Testis (tissue), 3 donors: ENCODE results near the gene TBC1D24. TPM values are rescaled to one million over a fixed set of nuclear protein-coding genes. Genes with fewer than 3 reads are reported as not detected.
"Not testable (repeated sequence)": the region's sequence is repeated elsewhere in the genome, so short reads cannot be mapped to it uniquely, and the experiment has no call there.

ENCODE experiments used
- DNase-seq: peaks from one replicate; pipeline ENCODE4 v3.0.0-alpha.2; 2019
- H3K27ac ChIP-seq, 2 donors: fragments of 200-600 bp; sonication (generic); one replicate each; pipeline ENCODE4 v1.5.1; 2019
- H3K27me3 ChIP-seq: fragments of 200-600 bp; sonication (generic); one replicate; pipeline ENCODE4 v1.5.1; 2019
- H3K36me3 ChIP-seq: fragments of 200-600 bp; sonication (generic); one replicate; pipeline ENCODE4 v1.5.1; 2017; ENCODE audit warnings: low read depth; ENCODE audit errors: missing control alignments
- H3K4me1 ChIP-seq: fragments of 200-600 bp; sonication (generic); one replicate; pipeline ENCODE4 v1.5.1; 2019
- H3K4me3 ChIP-seq, 2 donors: fragments of 200-600 bp; sonication (generic); one replicate each; pipeline ENCODE4 v1.5.1; 2017 to 2019
- H3K9me3 ChIP-seq: fragments of 200-600 bp; sonication (generic); one replicate; pipeline ENCODE4 v1.5.1; 2017
- POLR2A ChIP-seq: fragments of 450-650 bp; IDR thresholded peaks from one replicate; pipeline ENCODE4 v1.6.1; 2017; ENCODE audit warnings: antibody characterized with exemption, mild to moderate bottlenecking, moderate library complexity
- WGBS, 2 donors: methylation state at CpG; one replicate each; pipeline ENCODE4 v1.1.5; 2018; 5-methylcytosine and 5-hydroxymethylcytosine counted together
- intact Hi-C: fragments of 100-400 bp; cut with DNase I; formaldehyde crosslinking; loops from one replicate; pipeline ENCODE4 v1.15.1; 2023; ENCODE audit warnings: low total_unique reads
- polyA plus RNA-seq: library from polyadenylated mRNA; stranded (reverse); fragments of 350-450 nt; fragmentation: Illumina TruSeq; extraction: RNeasy Lipid Tissue Mini Kit (QIAGEN cat#74804); gene quantifications from one replicate; pipeline ENCODE4 v1.2.3, GENCODE V29; 2014; ENCODE audit warnings: low read depth, low replicate concordance; ENCODE audit not compliant: insufficient read depth
- total RNA-seq, 2 donors: library from RNA; depleted of rRNA; stranded (reverse); fragments of >200 nt; gene quantifications; one replicate each; pipeline ENCODE4 v1.2.3, GENCODE V29; 2016
- TF ChIP-seq, protein P1 (sequence below), 3 experiments: fragments of 450-650 bp in 2 of 3; fragments of 200-600 bp in 1 of 3; sonication (generic) in 1 of 3; IDR thresholded peaks; one replicate each; pipeline ENCODE4 v1.5.1; 2016 to 2019; ENCODE audit warnings: antibody characterized with exemption in 3 of 3, mild to moderate bottlenecking in 2 of 3, moderate library complexity in 1 of 3

The TBC1D24 gene
- total and polyA plus RNA-seq, 3 donors from 2014 or later, result 5.3 to 13.5 (median 11.2) TPM

DNA sequence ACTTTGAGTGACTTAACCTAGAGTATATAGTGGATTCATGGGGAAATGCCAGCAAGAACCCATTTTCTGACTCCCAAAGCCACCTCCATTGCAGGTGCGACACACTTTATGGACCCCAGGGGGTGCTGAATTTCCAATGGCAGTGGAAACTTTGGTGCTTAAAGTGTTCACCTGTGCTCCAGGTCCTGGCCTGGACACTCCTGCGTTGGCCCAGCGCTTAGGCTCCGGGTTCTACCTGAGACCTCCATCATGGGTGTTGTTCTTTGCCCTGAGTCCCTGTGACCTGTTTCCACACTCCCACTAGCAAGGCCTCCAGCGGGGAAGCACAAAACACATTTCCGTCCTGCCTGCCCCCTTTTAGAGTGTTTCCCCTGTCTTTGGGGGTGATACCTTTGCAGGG is 42.6 kb upstream of the TBC1D24 start:
- Histone ChIP-seq H3K9me3 (no peaks in the 10 kb centered on the region), H3K4me3 (no peak overlapping the region), H3K4me1 (peaks cover 12% of the 10 kb centered on the region), H3K27me3 (no peaks in the 10 kb centered on the region), H3K36me3 (no peaks in the 10 kb centered on the region), H3K27ac (no peak overlapping the region)
- TF ChIP-seq, protein P1, sequence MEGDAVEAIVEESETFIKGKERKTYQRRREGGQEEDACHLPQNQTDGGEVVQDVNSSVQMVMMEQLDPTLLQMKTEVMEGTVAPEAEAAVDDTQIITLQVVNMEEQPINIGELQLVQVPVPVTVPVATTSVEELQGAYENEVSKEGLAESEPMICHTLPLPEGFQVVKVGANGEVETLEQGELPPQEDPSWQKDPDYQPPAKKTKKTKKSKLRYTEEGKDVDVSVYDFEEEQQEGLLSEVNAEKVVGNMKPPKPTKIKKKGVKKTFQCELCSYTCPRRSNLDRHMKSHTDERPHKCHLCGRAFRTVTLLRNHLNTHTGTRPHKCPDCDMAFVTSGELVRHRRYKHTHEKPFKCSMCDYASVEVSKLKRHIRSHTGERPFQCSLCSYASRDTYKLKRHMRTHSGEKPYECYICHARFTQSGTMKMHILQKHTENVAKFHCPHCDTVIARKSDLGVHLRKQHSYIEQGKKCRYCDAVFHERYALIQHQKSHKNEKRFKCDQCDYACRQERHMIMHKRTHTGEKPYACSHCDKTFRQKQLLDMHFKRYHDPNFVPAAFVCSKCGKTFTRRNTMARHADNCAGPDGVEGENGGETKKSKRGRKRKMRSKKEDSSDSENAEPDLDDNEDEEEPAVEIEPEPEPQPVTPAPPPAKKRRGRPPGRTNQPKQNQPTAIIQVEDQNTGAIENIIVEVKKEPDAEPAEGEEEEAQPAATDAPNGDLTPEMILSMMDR (IDR thresholded peaks at IDR 0.05), result no peak
- no peak for TF ChIP-seq POLR2A
- 98 to 99% methylated on average over 6 of the region's 6 CpGs for WGBS, 2 donors
- intact Hi-C loops, result no loop called here
- DNase-seq, result no peak

DNA sequence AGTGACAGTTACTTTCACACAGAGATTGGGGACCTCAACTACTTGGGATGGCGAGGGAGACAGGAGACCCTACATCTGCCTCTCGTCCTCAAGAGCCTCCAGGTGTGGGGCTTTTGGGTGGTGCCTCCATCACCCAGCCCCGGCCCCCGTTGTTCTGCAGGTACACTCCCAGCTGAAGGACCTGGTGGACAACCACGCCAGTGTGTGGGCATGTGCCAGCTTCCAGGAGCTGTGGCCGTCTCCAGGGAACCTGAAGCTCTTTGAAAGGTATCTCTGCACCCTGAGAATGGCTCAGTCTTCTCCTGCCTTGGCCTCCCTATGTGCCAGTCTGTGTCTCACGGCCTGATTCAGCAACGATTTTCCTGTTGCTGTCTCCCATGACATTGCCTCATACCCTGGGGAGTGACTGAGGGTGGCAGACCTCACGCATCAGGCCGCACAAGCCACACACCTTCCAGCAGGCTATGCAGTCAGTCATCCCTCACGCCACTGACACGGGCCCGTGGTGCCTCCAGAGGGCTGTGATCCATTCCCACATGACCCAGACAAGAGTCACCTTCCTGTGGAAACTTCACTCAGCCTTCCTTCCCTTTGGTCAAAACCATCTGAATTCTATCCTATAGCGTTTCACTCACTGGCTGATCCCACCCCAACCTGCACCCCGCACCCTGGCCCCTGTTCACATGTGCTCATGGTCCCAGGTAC is 42.0 kb upstream of the TBC1D24 start:
- no peaks in the 10 kb centered on the region for H3K36me3 ChIP-seq
- TF ChIP-seq, protein P1 (IDR thresholded peaks at IDR 0.05), result no peak
- no peak for TF ChIP-seq POLR2A

DNA sequence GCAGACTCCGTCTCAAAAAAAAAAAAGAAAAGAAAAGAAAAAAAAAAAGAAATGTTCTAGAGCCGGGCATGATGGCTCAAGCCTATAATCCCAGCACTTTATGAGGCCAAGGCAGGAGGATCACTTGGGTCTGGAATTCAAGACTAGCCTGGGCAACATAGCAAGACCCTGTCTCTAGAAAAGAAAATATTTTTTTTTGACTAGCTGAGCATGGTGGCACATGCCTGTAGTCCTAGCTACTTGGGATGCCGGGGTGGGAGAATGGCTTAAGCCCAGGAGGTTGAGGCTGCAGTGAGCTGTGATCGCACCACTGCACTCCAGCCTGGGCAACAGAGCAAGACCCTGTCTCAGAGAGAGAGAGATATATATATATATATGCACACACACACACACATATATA is 39.7 kb upstream of the TBC1D24 start:
- H3K4me1 ChIP-seq, DNase-seq, H3K36me3 ChIP-seq, H3K27me3 ChIP-seq, H3K4me3 ChIP-seq, H3K9me3 ChIP-seq, H3K27ac ChIP-seq, intact Hi-C loops: not testable (repeated sequence)
- WGBS, 2 donors, result 95 to 96% methylated on average over 4 of the region's 4 CpGs

More for the DNA sequence above, 42.0 kb upstream of the TBC1D24 start:
- WGBS, 2 donors, result 94% methylated on average over 14 to 15 of the region's 15 CpGs
- no peaks in the 10 kb centered on the region for H3K9me3 ChIP-seq
- peaks cover 12% of the 10 kb centered on the region for H3K4me1 ChIP-seq
- intact Hi-C loops, result no loop called here
- no peak overlapping the region for H3K27ac ChIP-seq
- DNase-seq, result no peak
- H3K27me3 ChIP-seq, result no peaks in the 10 kb centered on the region
- H3K4me3 ChIP-seq, result no peak overlapping the region

DNA sequence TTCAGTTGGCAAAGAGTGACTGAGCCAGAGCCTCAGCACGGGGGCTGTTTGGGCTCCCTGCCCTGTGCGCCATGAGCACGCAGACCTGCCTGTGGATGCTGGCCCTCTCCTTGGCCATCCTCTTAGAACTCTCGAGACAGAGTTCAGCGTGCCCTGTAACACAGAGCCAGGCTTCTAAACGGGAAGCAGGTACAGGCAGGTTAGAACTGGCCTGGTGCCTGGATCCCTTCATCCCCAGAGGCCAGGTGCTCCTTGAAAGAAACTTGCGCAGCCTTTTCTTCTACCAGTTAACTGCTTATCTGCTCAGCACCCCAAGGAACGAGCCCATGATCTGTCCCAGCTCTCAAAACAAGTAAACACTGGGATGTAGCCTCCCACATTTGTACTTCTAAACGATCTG is 38.8 kb upstream of the TBC1D24 start:
- TF ChIP-seq POLR2A, result no peak
- TF ChIP-seq, protein P1 (IDR thresholded peaks at IDR 0.05), result no peak
- intact Hi-C loops, result no loop called here
- Histone ChIP-seq H3K36me3 (no peaks in the 10 kb centered on the region), H3K4me1 (no peaks in the 10 kb centered on the region), H3K4me3 (no peak overlapping the region), H3K27ac (no peak overlapping the region), H3K9me3 (no peaks in the 10 kb centered on the region), H3K27me3 (no peaks in the 10 kb centered on the region)
- WGBS, 2 donors, result 91 to 95% methylated on average over 5 to 9 of the region's 9 CpGs
- DNase-seq, result no peak

DNA sequence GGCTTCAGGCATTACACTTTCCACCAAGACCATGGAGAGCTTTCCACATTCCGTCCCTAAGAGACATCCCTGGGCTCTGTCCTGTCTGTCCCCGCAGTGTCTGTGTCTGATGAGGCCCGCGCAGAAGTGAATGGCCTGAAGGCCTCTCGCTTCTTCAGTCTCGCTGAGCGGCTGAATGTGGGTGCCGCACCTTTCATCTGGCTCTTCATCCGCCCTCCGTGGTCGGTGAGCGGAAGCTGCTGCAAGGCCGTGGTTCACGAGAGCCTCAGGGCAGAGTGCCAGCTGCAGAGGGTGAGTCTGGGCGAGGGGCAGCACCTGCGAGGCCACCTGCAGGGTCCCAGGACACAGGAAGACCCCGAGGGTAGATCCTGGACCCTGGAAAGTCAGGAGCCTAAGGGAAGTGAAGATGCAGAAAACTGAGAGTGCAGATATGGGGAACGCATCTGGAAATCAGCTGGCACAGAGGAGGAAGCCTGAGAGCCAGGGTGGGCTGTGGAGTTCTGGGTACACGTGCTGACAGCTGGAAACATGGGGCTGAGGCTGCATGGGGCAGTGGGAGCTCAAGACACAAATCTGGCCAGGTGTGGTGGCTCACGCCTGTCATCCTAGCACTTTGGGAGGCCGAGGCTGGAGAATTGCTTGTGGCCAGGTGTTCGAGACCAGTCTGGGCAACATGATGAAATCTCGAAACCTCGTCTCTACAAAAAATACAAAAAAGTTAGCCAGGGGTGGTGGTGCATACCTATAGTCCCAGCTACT is 37.7 kb upstream of the TBC1D24 start:
- no peaks in the 10 kb centered on the region for H3K27me3 ChIP-seq
- TF ChIP-seq, protein P1 (IDR thresholded peaks at IDR 0.05), result no peak
- TF ChIP-seq POLR2A, result no peak
- H3K4me1 ChIP-seq, result no peaks in the 10 kb centered on the region
- DNase-seq, result no peak
- no peak overlapping the region for H3K27ac ChIP-seq
- intact Hi-C loops, result no loop called here
- 95 to 98% methylated on average over 12 to 24 of the region's 24 CpGs for WGBS, 2 donors
- H3K4me3 ChIP-seq, result no peak overlapping the region
- H3K9me3 ChIP-seq, result no peaks in the 10 kb centered on the region
- H3K36me3 ChIP-seq, result no peaks in the 10 kb centered on the region
